ENCODE measurements around the gene POLE4.

POLE4 gene

GRCh38 chr2:74941284-74941683 lies 17.2 kb upstream of the POLE4 start:
- no peak for DNase-seq

GRCh38 chr2:74942263-74942662 lies 16.2 kb upstream of the POLE4 start:
- DNase-seq, result no peak

- no peak for DNase-seq
Observed at GRCh38 chr2:74944987-74945787, 13.3 kb upstream of the POLE4 start.

GRCh38 chr2:74945788-74946331 lies 12.6 kb upstream of the POLE4 start:
- DNase-seq, result no peak

- DNase-seq, result no peak
Observed at GRCh38 chr2:74947703-74948102, 10.7 kb upstream of the POLE4 start.

GRCh38 chr2:74948779-74949178 lies 9.7 kb upstream of the POLE4 start:
- DNase-seq, result no peak

- no peak for DNase-seq
Observed at GRCh38 chr2:74951211-74951754, 7.2 kb upstream of the POLE4 start.

GRCh38 chr2:74952575-74952974 lies 5.9 kb upstream of the POLE4 start:
- DNase-seq, result no peak

GRCh38 chr2:74953796-74954499 lies 4.5 kb upstream of the POLE4 start:
- DNase-seq, result no peak

GRCh38 chr2:74954500-74954874 lies 4.0 kb upstream of the POLE4 start:
- no peak for DNase-seq

GRCh38 chr2:74957886-74958273 lies 563 bp upstream of the POLE4 start:
- no peak for DNase-seq

- DNase-seq, result no peak
Observed at GRCh38 chr2:74959106-74959751, 786 bp downstream of the POLE4 start.

- no peak for DNase-seq
Observed at GRCh38 chr2:74966887-74967286, 8.4 kb downstream of the POLE4 start.

- no peak for DNase-seq
Observed at GRCh38 chr2:74975016-74975415, 16.6 kb downstream of the POLE4 start.

GRCh38 chr2:74979844-74980243 lies 21.4 kb downstream of the POLE4 start:
- no peak for DNase-seq

GRCh38 chr2:74982577-74982976 lies 24.1 kb downstream of the POLE4 start:
- DNase-seq, result no peak

GRCh38 chr2:74983631-74984392 lies 25.4 kb downstream of the POLE4 start:
- no peak for DNase-seq

GRCh38 chr2:74984947-74985637 lies 26.6 kb downstream of the POLE4 start:
- DNase-seq, result no peak

GRCh38 chr2:74985978-74986609 lies 27.7 kb downstream of the POLE4 start:
- DNase-seq, result no peak

GRCh38 chr2:74991977-74992376 lies 33.5 kb downstream of the POLE4 start:
- no peak for DNase-seq

- DNase-seq, result no peak
Observed at GRCh38 chr2:74999468-74999867, 41.0 kb downstream of the POLE4 start.

GRCh38 chr2:75002007-75002406 lies 43.6 kb downstream of the POLE4 start:
- DNase-seq, result no peak

Measured in activated CD4-positive, CD25-positive, alpha-beta regulatory T cell (primary cell).